GM10266 (cell line): Measurements from ENCODE around the gene SPATA33.

Experiments used
- DNase-seq: peaks from one replicate; pipeline ENCODE4 v3.0.0; 2012; ENCODE audit errors: extremely low spot score
- TF ChIP-seq, protein P1 (sequence below): IDR thresholded peaks from 2 replicates; pipeline ENCODE4 v1.5.1; 2012; ENCODE audit warnings: mild to moderate bottlenecking, low read depth; ENCODE audit not compliant: control insufficient read depth, insufficient read depth; ENCODE audit errors: missing control alignments

Gene SPATA33

DNA sequence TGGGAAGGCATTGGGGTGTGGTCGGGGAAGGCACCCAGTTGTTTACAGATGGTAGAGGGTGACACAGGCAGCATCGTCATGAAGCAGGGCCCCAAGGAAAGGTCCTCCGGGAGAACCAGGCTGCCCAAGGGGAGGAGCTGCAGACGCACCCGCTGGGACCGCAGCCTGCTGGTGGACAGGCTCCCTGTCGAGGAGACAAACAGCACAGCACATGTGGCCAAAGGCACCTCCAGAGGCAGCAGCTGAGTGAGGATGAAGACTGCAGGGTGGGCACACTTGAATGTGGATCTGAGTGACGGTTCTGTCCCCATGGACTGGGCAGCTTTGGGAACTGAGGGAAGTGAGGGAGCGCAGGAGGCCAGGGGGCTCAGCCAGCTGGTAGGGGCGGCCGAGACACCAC is 12.5 kb upstream of the SPATA33 start:
- no peak for DNase-seq
- TF ChIP-seq, protein P1, sequence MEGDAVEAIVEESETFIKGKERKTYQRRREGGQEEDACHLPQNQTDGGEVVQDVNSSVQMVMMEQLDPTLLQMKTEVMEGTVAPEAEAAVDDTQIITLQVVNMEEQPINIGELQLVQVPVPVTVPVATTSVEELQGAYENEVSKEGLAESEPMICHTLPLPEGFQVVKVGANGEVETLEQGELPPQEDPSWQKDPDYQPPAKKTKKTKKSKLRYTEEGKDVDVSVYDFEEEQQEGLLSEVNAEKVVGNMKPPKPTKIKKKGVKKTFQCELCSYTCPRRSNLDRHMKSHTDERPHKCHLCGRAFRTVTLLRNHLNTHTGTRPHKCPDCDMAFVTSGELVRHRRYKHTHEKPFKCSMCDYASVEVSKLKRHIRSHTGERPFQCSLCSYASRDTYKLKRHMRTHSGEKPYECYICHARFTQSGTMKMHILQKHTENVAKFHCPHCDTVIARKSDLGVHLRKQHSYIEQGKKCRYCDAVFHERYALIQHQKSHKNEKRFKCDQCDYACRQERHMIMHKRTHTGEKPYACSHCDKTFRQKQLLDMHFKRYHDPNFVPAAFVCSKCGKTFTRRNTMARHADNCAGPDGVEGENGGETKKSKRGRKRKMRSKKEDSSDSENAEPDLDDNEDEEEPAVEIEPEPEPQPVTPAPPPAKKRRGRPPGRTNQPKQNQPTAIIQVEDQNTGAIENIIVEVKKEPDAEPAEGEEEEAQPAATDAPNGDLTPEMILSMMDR = no peak

DNA sequence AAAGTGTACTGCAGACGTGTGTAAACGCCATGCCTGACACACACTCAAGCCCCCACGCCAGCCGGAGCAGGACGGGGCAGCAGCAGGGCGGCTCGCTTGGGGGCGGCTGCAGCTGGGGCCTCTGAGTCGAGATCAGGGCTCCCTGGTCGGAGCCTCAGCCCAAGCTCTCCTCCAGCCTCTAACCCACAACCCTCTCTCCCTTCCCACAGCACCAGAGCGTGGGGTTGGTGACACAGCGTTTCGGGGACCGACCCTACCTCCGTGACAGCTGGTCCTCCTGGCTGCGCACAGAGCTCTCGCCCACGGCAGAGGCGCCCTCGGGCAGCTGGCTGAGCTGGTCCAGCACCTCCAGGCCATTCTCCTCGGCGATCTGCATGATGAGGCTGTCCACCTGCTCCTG is 11.4 kb upstream of the SPATA33 start:
- no peak for DNase-seq
- TF ChIP-seq, protein P1 = no peak

DNA sequence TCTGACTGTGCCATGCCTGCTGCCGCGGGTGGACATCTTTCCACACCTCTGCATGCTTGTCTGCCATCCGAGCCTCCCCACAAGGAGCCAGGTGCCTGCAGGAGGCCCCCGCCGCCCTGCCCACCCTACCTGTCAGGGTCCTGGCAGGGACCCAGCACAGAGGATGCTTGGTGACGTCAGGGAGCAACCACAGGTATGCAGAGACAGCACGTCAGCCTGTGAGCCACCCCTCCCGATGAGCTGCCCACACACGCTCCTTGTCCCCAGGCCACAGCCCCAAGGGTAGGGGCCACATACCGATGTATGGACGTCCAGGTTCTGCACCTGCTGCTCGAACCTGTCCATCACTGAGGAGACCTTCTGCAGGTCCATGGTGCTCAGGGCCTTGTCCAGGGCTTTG is 10.7 kb upstream of the SPATA33 start:
- TF ChIP-seq, protein P1 = no peak
- DNase-seq = no peak

DNA sequence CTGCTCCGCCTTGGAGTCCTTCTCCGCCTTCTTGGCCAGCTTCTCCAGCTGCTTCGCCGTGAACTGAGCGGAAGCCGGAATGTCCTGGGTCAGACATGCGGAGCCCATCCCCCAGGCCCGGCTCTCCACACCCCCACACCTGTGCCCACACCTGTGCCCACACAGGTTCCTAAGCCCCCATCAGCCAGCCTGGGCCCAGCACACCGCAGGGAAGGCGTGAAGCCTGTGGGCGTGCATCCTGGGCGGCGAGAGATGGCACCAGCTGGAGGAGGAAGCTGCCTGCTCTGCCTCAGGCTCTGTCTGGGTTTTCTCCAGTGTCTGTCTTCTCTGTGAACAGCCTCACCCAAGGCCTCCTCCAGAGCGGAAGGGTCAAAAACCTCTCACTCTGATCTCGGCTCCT is 6.1 kb upstream of the SPATA33 start:
- TF ChIP-seq, protein P1 = no peak
- DNase-seq = no peak

DNA sequence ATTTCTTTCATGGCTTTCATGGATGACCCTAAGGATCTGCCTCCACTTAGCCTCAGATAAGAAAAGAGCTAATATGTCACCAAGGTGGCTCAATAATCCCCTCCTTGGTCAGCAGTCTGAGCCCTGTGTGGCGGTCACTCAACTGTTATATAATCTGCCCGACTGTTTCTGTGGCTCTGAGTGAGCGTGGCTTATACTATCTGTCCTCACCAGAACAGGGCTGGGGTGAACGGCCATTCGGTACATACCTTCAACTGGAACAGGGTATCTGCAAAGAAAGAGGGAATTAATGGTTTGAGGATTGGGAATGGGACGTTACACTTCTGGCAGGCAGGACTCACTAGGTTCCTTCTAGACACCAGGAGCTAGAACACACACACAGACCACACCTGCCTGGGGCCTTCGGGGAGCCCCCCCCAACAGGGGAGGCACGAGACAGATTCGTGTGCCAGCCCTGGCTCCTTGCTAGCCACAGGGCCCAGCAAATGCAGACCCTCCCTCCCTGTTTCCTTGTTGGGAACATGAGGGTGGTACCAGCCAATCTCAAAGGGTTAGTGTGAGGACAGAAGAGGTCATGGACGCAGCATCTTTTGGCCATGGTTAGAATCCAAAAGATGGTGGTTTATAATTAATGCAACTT is 3.9 kb upstream of the SPATA33 start:
- TF ChIP-seq, protein P1 = no peak
- DNase-seq = no peak

DNA sequence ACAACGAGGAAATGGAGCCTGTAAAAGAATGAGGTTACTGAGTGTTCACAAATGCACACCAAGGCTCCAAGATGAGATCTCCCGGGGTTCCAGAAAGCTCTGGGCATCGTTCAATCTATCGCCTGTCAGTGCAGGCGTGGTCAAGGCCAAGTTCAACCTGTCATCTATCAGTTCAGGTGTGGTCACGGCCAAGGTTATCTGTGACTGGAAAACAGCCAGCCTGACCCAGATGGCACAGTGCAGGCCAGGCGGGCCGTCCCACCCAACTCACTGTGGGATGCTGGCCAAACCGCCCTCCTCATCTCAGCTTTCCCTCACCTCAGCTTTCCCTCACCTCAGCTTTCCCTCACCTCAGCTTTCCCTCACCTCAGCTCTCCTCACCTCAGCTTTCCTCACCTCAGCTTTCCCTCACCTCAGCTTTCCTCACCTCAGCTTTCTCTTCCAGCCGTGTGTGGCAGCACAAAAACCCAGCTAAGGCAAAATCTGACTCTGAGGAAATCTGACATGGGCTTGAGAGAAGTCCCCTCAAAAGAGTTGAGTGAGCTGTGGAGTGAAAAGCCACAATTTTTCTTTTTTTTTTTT is 2.5 kb upstream of the SPATA33 start:
- TF ChIP-seq, protein P1 = no peak
- DNase-seq = no peak

DNA sequence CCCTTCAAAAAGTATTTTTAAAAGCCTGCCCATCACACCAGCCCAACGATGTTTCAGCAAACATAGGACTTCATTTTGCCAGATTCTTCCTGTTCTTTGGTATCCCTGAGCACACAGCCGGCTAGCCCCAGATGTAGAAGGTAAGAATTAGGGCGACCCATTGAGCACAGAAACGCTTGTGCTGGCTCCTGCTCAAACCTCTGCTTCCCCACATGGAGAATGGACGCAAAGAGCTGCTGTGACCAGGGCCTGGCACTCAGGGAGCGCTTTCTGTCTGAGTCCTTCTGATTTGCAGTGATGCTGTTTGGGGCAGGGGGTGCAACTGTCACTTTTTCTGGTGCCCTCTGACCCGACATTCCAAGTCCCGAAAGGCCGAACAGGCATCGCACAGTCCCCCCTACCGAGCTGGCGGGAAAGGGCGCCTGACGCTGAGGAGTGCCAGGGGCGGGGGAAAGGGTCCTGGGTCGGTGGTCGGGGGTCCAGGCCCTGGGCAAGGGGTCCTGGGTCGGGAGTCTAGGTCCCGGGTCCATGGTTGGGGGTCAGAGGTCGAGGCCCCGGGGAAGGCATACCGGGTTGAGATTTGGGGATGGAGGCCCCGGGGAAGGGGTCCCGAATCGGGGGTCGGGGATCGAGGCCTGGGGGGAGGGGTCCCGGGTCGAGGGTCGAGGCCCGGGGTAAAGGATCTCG is 1.1 kb upstream of the SPATA33 start:
- DNase-seq = no peak

More for the DNA sequence above, 1.1 kb upstream of the SPATA33 start:
- TF ChIP-seq, protein P1 = no peak
